HL-60 (cell line): ENCODE data around the gene RYR3.

ENCODE experiments used
- DNase-seq, 2 experiments: peaks; one replicate each; pipeline ENCODE4 v3.0.0-alpha.2; 2010 to 2020; ENCODE audit warnings: low read depth in 1 of 2, low spot score in 1 of 2
- H3K27ac ChIP-seq: fragments of 250-450 bp; sonication (Bioruptor Pico); replicated peaks from 2 replicates; pipeline ENCODE4 v1.5.1; 2020; ENCODE audit warnings: mild to moderate bottlenecking, moderate library complexity
- H3K27me3 ChIP-seq: fragments of 250-450 bp; sonication (Bioruptor Pico); 2 replicates; pipeline ENCODE4 v1.5.1; 2021; ENCODE audit warnings: mild to moderate bottlenecking, moderate library complexity; ENCODE audit not compliant: insufficient read depth, poor library complexity, severe bottlenecking
- H3K4me3 ChIP-seq: replicated peaks from 2 replicates; pipeline ENCODE4 v1.5.1; 2011; ENCODE audit warnings: mild to moderate bottlenecking, control low read depth, low read length; ENCODE audit not compliant: insufficient read depth
- CTCF ChIP-seq: IDR thresholded peaks from one replicate; pipeline ENCODE4 v1.5.1; 2011; ENCODE audit warnings: low read length, control low read depth, inconsistent platforms; ENCODE audit not compliant: insufficient read depth
- GABPA ChIP-seq: IDR thresholded peaks from 2 replicates; pipeline ENCODE4 v1.6.1; 2012; ENCODE audit warnings: low read depth
- POLR2AphosphoS5 ChIP-seq: IDR thresholded peaks from 2 replicates; pipeline ENCODE4 v1.6.1; 2012; ENCODE audit warnings: low read depth
- REST ChIP-seq: IDR thresholded peaks from 2 replicates; pipeline ENCODE4 v1.6.1; 2012; ENCODE audit warnings: low read depth; ENCODE audit not compliant: insufficient replicate concordance
- SPI1 ChIP-seq: IDR thresholded peaks from 2 replicates; pipeline ENCODE4 v1.6.1; 2012; ENCODE audit warnings: low read depth, mild to moderate bottlenecking, borderline replicate concordance

Gene RYR3

DNA sequence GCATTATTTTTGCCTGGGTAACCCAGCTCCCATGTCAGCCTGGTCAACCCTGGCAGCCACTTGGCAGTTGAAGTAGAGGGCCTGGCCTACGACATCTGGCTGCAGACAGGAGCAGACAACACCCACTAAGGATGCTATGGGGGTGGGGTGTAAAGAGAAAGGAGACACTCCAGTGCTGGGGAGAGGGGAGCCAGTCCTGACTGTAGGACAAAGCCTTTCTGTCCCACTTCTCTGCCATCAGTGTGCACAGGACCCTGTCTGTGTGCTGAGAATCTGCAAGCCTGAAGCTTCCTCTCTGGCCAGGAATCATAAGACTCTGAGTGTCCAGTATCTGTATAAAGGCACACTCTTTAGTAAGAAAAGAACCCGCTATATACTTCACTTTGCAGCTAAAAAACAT lies 561.2 kb downstream of the RYR3 start:
- H3K4me3 ChIP-seq = no peak overlapping the region
- no peak for DNase-seq
- H3K27ac ChIP-seq = no peak overlapping the region
- no peak for TF ChIP-seq SPI1
- no peak for TF ChIP-seq REST
- TF ChIP-seq GABPA = no peak
- no peaks in the 10 kb centered on the region for H3K27me3 ChIP-seq

GRCh38 chr15:33872416-33873106 lies 561.8 kb downstream of the RYR3 start:
- Histone ChIP-seq H3K27ac (no peak overlapping the region), H3K4me3 (no peak overlapping the region), H3K27me3 (no peaks in the 10 kb centered on the region)
- TF ChIP-seq GABPA (no peak), SPI1 (no peak), CTCF (no peak), REST (no peak), POLR2AphosphoS5 (no peak)
- no peak for DNase-seq

DNA sequence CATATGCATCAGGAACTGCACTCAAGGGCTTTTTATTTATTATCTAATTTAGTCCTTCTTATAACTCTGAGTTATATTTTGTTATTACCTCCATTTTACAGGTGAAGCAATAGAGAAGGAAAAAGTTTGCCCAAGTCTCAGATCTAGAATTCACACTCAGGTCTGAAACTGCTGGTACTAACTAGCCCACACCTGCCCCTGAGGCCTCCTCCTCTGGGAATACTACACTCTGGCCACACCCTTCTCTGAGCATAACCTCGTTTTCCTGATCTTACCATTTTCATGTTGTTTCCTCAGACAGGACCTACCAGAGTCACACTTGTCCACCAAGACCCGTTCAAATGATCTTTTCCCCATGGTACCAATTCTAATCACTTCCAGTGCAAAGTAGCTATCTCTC lies 563.4 kb downstream of the RYR3 start:
- TF ChIP-seq CTCF (no peak), REST (no peak), SPI1 (no peak), GABPA (no peak), POLR2AphosphoS5 (no peak)
- DNase-seq = no peak
- H3K4me3 ChIP-seq = no peak overlapping the region
- H3K27ac ChIP-seq = no peak overlapping the region
- no peaks in the 10 kb centered on the region for H3K27me3 ChIP-seq
